OCI-LY1 (cell line): Measurements from ENCODE around the gene LAMC2.

Experiments used
- EZH2 ChIP-seq: fragments of 200-600 bp; sonication (generic), shearing (Covaris generic); IDR thresholded peaks from 2 replicates; pipeline ENCODE4 v1.8.0; 2017; ENCODE audit warnings: borderline replicate concordance, mixed run types, mild to moderate bottlenecking, antibody characterized with exemption, low read length, moderate library complexity, mixed read lengths
- TF ChIP-seq, protein P1 (sequence below): fragments of 200-600 bp; sonication (generic), shearing (Covaris generic); IDR thresholded peaks from 2 replicates; pipeline ENCODE4 v1.5.1; 2017; ENCODE audit warnings: mild to moderate bottlenecking, antibody characterized with exemption, low read length, moderate library complexity, mixed read lengths

DNA sequence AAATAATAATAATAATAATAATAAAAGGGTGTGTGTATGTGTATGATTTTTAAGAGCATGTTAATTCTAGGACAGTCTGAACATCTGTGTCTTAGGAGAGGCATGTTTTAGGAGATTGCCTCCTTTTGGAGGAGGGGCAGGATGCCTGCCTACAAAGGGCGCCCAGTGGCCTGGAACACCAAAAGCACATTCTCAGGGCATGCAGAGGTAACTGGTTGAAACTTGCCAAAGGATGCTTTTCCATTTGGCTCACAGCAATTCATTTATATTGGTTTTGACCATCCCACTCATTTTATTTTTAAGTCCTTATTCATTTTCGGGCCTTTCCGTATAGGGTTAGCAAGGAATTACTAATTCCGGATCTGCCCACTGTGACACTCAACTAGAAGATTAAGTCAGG is 21.1 kb upstream of the LAMC2 start:
- no peak for TF ChIP-seq EZH2
- TF ChIP-seq, protein P1, sequence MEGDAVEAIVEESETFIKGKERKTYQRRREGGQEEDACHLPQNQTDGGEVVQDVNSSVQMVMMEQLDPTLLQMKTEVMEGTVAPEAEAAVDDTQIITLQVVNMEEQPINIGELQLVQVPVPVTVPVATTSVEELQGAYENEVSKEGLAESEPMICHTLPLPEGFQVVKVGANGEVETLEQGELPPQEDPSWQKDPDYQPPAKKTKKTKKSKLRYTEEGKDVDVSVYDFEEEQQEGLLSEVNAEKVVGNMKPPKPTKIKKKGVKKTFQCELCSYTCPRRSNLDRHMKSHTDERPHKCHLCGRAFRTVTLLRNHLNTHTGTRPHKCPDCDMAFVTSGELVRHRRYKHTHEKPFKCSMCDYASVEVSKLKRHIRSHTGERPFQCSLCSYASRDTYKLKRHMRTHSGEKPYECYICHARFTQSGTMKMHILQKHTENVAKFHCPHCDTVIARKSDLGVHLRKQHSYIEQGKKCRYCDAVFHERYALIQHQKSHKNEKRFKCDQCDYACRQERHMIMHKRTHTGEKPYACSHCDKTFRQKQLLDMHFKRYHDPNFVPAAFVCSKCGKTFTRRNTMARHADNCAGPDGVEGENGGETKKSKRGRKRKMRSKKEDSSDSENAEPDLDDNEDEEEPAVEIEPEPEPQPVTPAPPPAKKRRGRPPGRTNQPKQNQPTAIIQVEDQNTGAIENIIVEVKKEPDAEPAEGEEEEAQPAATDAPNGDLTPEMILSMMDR, result no peak
